GF-D8 (cell line): ENCODE measurements around the gene LRRC3.
"Not testable (repeated sequence)": the region's sequence is repeated elsewhere in the genome, so short reads cannot be mapped to it uniquely, and the experiment has no call there.

Experiments used
- DNase-seq: peaks from one replicate; lab custom pipeline; 2025; lab: John Stamatoyannopoulos, UW

The LRRC3 gene

GRCh38 chr21:44497703-44498126 lies 42.4 kb downstream of the LRRC3 start:
- DNase-seq, result no peak

- DNase-seq, result no peak
Observed at GRCh38 chr21:44498280-44499210, 43.2 kb downstream of the LRRC3 start.

- DNase-seq, result no peak
Observed at GRCh38 chr21:44499211-44499560, 43.9 kb downstream of the LRRC3 start.

GRCh38 chr21:44499631-44500030 lies 44.3 kb downstream of the LRRC3 start:
- DNase-seq, result no peak

- DNase-seq, result no peak
Observed at GRCh38 chr21:44500111-44500510, 44.8 kb downstream of the LRRC3 start.

- DNase-seq, result no peak
Observed at GRCh38 chr21:44502171-44502958, 47.1 kb downstream of the LRRC3 start.

- DNase-seq, result not testable (repeated sequence)
Observed at GRCh38 chr21:44503006-44503889, 47.9 kb downstream of the LRRC3 start.

GRCh38 chr21:44503901-44504399 lies 48.6 kb downstream of the LRRC3 start:
- no peak for DNase-seq

- no peak for DNase-seq
Observed at GRCh38 chr21:44505673-44506278, 50.5 kb downstream of the LRRC3 start.

- DNase-seq, result no peak
Observed at GRCh38 chr21:44506279-44507255, 51.3 kb downstream of the LRRC3 start.

- no peak for DNase-seq
Observed at GRCh38 chr21:44507673-44508425, 52.5 kb downstream of the LRRC3 start.

- DNase-seq, result no peak
Observed at GRCh38 chr21:44508426-44508710, 53.1 kb downstream of the LRRC3 start.

GRCh38 chr21:44508711-44509445 lies 53.6 kb downstream of the LRRC3 start:
- DNase-seq, result no peak

GRCh38 chr21:44509539-44509938 lies 54.2 kb downstream of the LRRC3 start:
- DNase-seq, result peak; percentile 10

GRCh38 chr21:44510109-44510507 lies 54.8 kb downstream of the LRRC3 start:
- no peak for DNase-seq

- peak; percentile 22 for DNase-seq
Observed at GRCh38 chr21:44510508-44511218, 55.4 kb downstream of the LRRC3 start.

GRCh38 chr21:44511219-44511937 lies 56.1 kb downstream of the LRRC3 start:
- no peak for DNase-seq
